NCI-H2171 (cell line): Measurements from ENCODE around the gene SCT.

Source experiments
- DNase-seq: peaks from one replicate; lab custom pipeline; 2025; lab: John Stamatoyannopoulos, UW

SCT gene

GRCh38 chr11:643849-644738, 17.1 kb upstream of the SCT start:
- DNase-seq, result no peak

- no peak for DNase-seq
Measured at GRCh38 chr11:643366-643765, 16.4 kb upstream of the SCT start.

GRCh38 chr11:641806-642370, 14.9 kb upstream of the SCT start:
- DNase-seq, result no peak

GRCh38 chr11:640021-640706, 13.2 kb upstream of the SCT start:
- no peak for DNase-seq

GRCh38 chr11:639332-639955, 12.5 kb upstream of the SCT start:
- DNase-seq, result no peak

- DNase-seq, result no peak
Measured at GRCh38 chr11:638631-639331, 11.8 kb upstream of the SCT start.

- no peak for DNase-seq
Measured at GRCh38 chr11:637593-638521, 10.9 kb upstream of the SCT start.

GRCh38 chr11:637333-637592, 10.3 kb upstream of the SCT start:
- DNase-seq, result no peak

GRCh38 chr11:636511-637332, 9.7 kb upstream of the SCT start, which contains the start of gene DRD4:
TSS of gene DRD4 (plus strand) at chr11:637269. CDS start at chr11:637305, 36 bp downstream.
- no peak for DNase-seq

GRCh38 chr11:635945-636510, 9.0 kb upstream of the SCT start:
- DNase-seq, result no peak

GRCh38 chr11:630871-631270, 3.9 kb upstream of the SCT start:
- no peak for DNase-seq

- DNase-seq, result no peak
Measured at GRCh38 chr11:629237-629583, 2.2 kb upstream of the SCT start.

GRCh38 chr11:628056-628455, 1.1 kb upstream of the SCT start:
- DNase-seq, result no peak

GRCh38 chr11:627308-627576, 261 bp upstream of the SCT start:
- no peak for DNase-seq

GRCh38 chr11:625636-626268, 1.2 kb downstream of the SCT start:
- DNase-seq, result no peak

- DNase-seq, result no peak
Measured at GRCh38 chr11:624705-625635, 2.0 kb downstream of the SCT start, which contains the start of gene CDHR5. TSS of gene CDHR5 (minus strand) at chr11:624955. CDS start at chr11:624902, 53 bp downstream.

GRCh38 chr11:623999-624704, 2.8 kb downstream of the SCT start:
- no peak for DNase-seq

- DNase-seq, result no peak
Measured at GRCh38 chr11:623349-623869, 3.6 kb downstream of the SCT start.
